Astrocyte (in vitro differentiated cells and primary cell): ENCODE results near the gene PBX2. TPM values are rescaled to one million over a fixed set of nuclear protein-coding genes. Genes with fewer than 3 reads are reported as not detected.

Experiments
- DNase-seq: peaks from one replicate; pipeline ENCODE4 v3.0.0-alpha.2; 2010; ENCODE audit warnings: low read depth
- FAIRE-seq: peaks from 2 replicates; lab custom pipeline; 2011; peaks lifted over from hg19 to GRCh38; lab: Jason Lieb, UNC
- H2AFZ ChIP-seq: 2 replicates; pipeline ENCODE4 v1.6.0; 2012; ENCODE audit warnings: low read depth, low read length, inconsistent platforms
- H3K27ac ChIP-seq: 2 replicates; pipeline ENCODE4 v1.5.1; 2011; ENCODE audit warnings: low read depth, low read length, inconsistent platforms
- H3K27me3 ChIP-seq: 2 replicates; pipeline ENCODE4 v1.6.0; 2011; ENCODE audit warnings: low read length, inconsistent platforms; ENCODE audit not compliant: insufficient read depth
- H3K36me3 ChIP-seq: 2 replicates; pipeline ENCODE4 v1.5.1; 2011; ENCODE audit warnings: low read length, inconsistent platforms; ENCODE audit not compliant: insufficient read depth
- H3K4me1 ChIP-seq: 2 replicates; pipeline ENCODE4 v1.5.1; 2011; ENCODE audit warnings: low read length, inconsistent platforms; ENCODE audit not compliant: insufficient read depth
- H3K4me2 ChIP-seq: 2 replicates; pipeline ENCODE4 v1.6.0; 2012; ENCODE audit warnings: low read length, inconsistent platforms
- H3K4me3 ChIP-seq: 2 replicates; pipeline ENCODE4 v1.5.1; 2011; ENCODE audit warnings: low read depth, mild to moderate bottlenecking, low read length, inconsistent platforms; ENCODE audit not compliant: insufficient read depth
- H3K79me2 ChIP-seq: 2 replicates; pipeline ENCODE4 v1.6.0; 2012; ENCODE audit warnings: mild to moderate bottlenecking, low read length, inconsistent platforms; ENCODE audit not compliant: insufficient read depth
- H3K9ac ChIP-seq: 2 replicates; pipeline ENCODE4 v1.6.0; 2012; ENCODE audit warnings: mild to moderate bottlenecking, low read length, inconsistent platforms
- H3K9me3 ChIP-seq: 2 replicates; pipeline ENCODE4 v1.5.1; 2012; ENCODE audit warnings: low read depth, mild to moderate bottlenecking, low read length, inconsistent platforms; ENCODE audit not compliant: insufficient read depth
- H4K20me1 ChIP-seq: 2 replicates; pipeline ENCODE4 v1.6.0; 2012; ENCODE audit warnings: low read length, inconsistent platforms; ENCODE audit not compliant: insufficient read depth
- H3K27ac Mint-ChIP-seq: one replicate; pipeline ENCODE4 v1.8.0; 2021; ENCODE audit warnings: mild to moderate bottlenecking, mixed read lengths; ENCODE audit not compliant: unreplicated experiment
- H3K27me3 Mint-ChIP-seq: one replicate; pipeline ENCODE4 v1.8.0; 2021; ENCODE audit warnings: low read depth, mixed read lengths; ENCODE audit not compliant: unreplicated experiment
- H3K36me3 Mint-ChIP-seq: one replicate; pipeline ENCODE4 v1.8.0; 2021; ENCODE audit warnings: low read depth, mixed read lengths; ENCODE audit not compliant: unreplicated experiment
- H3K4me1 Mint-ChIP-seq: one replicate; pipeline ENCODE4 v1.8.0; 2021; ENCODE audit warnings: low read depth, mixed read lengths; ENCODE audit not compliant: unreplicated experiment
- H3K4me3 Mint-ChIP-seq: one replicate; pipeline ENCODE4 v1.8.0; 2021; ENCODE audit warnings: mild to moderate bottlenecking, moderate library complexity, mixed read lengths; ENCODE audit not compliant: unreplicated experiment
- H3K9me3 Mint-ChIP-seq: one replicate; pipeline ENCODE4 v1.8.0; 2021; ENCODE audit warnings: mild to moderate bottlenecking, mixed read lengths; ENCODE audit not compliant: unreplicated experiment
- EZH2 ChIP-seq: IDR thresholded peaks from 2 replicates; pipeline ENCODE4 v1.6.1; 2012; ENCODE audit warnings: mild to moderate bottlenecking, low read length, inconsistent platforms; ENCODE audit not compliant: insufficient read depth
- total RNA-seq: library from RNA; stranded (reverse); gene quantifications from 2 replicates; pipeline ENCODE4 v1.2.1, GENCODE V29; 2021
- TF ChIP-seq, protein P1 (sequence below): IDR thresholded peaks from 2 replicates; pipeline ENCODE4 v1.5.1; 2011; ENCODE audit warnings: low read depth, mild to moderate bottlenecking, inconsistent platforms, low read length, moderate library complexity; ENCODE audit not compliant: insufficient read depth

The PBX2 gene
- total RNA-seq, 1 donor from 2014 or later = 80.7 TPM

DNA sequence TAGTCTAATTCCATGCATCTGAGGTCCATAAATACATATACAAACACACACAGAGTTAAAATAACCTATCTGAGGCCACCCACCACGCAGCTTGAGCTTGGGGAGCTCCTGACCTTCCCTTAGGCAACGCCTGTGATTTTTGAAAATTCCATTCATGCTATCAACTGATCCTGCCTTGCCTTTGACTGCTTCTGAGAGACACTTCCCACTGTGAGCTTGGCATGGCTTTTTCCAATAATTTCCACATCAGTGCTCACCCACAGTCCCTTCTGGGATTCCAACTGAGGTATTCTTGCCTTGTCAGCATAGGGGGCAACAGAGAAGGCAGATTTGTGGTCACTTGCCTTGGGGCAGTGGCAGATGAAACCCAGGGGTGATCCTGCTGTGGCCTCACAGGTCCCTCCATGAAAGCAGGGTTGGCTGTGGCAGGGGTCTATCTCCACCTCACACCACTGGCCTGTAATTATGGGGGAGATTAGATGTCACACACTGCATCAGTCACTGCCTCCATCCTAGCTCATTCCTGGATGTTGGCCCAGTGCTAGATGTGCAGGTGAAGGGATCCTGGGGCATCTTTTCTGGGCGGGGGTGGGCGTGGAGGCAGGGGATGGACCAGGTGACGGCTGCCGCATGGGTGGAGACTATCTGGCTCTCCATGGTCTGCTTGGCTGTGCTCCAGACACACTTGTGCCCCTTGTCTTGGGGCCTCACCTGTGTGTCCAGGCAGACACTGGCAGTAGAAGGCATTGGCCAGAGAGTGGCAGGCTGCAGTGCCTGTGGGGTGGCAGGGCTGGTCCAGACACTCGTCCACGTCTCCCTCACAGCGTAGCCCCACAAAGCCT, 13.6 kb upstream of the PBX2 start:
- TF ChIP-seq, protein P1, sequence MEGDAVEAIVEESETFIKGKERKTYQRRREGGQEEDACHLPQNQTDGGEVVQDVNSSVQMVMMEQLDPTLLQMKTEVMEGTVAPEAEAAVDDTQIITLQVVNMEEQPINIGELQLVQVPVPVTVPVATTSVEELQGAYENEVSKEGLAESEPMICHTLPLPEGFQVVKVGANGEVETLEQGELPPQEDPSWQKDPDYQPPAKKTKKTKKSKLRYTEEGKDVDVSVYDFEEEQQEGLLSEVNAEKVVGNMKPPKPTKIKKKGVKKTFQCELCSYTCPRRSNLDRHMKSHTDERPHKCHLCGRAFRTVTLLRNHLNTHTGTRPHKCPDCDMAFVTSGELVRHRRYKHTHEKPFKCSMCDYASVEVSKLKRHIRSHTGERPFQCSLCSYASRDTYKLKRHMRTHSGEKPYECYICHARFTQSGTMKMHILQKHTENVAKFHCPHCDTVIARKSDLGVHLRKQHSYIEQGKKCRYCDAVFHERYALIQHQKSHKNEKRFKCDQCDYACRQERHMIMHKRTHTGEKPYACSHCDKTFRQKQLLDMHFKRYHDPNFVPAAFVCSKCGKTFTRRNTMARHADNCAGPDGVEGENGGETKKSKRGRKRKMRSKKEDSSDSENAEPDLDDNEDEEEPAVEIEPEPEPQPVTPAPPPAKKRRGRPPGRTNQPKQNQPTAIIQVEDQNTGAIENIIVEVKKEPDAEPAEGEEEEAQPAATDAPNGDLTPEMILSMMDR = no peak
- no peak for TF ChIP-seq EZH2
- no peak for FAIRE-seq
- H3K4me3 Mint-ChIP-seq = no peak overlapping the region

DNA sequence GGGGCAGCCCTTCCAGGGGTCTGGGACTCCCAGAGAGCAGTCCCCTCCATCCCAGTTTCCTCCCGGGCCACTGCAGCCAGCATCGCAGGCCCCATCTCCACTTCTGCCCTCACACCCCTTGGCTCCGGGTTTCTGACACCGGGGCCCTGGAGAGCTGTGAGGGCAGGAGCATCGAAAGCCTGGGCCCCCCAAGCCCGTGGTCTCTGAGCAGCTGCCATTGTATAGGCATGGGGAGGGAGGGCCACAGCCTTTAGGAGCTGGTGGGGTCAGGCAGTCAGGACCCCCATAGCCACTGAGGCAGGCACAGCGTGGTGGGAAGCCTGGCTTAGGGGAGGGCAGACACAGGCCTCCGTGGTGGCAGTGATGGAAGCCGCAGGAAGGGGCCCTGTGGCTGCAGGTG, 12.2 kb upstream of the PBX2 start:
- no peak overlapping the region for H3K4me2 ChIP-seq
- no peaks in the 10 kb centered on the region for H3K27me3 ChIP-seq
- Mint-ChIP-seq H3K4me1 (no peaks in the 10 kb centered on the region), H3K27ac (no peak overlapping the region), H3K27me3 (peaks cover 28% of the 10 kb centered on the region), H3K36me3 (peaks cover 3% of the 10 kb centered on the region), H3K9me3 (peaks cover 2% of the 10 kb centered on the region), H3K4me3 (no peak overlapping the region)
- H3K36me3 ChIP-seq = no peaks in the 10 kb centered on the region
- no peak overlapping the region for H3K27ac ChIP-seq
- TF ChIP-seq, protein P1 = no peak
- no peak for TF ChIP-seq EZH2
- no peak for FAIRE-seq
- H3K79me2 ChIP-seq = no peaks in the 10 kb centered on the region
- no peak overlapping the region for H3K9ac ChIP-seq
- H3K4me1 ChIP-seq = peaks cover 2% of the 10 kb centered on the region
- no peak for DNase-seq
- no peak overlapping the region for H2AFZ ChIP-seq
- no peaks in the 10 kb centered on the region for H4K20me1 ChIP-seq
- H3K9me3 ChIP-seq = no peaks in the 10 kb centered on the region
- no peak overlapping the region for H3K4me3 ChIP-seq

More for the DNA sequence above, 13.6 kb upstream of the PBX2 start:
- Mint-ChIP-seq H3K27me3 (peaks cover 28% of the 10 kb centered on the region), H3K9me3 (peaks cover 2% of the 10 kb centered on the region), H3K4me1 (no peaks in the 10 kb centered on the region), H3K27ac (no peak overlapping the region), H3K36me3 (peaks cover 3% of the 10 kb centered on the region)
- Histone ChIP-seq H3K79me2 (no peaks in the 10 kb centered on the region), H3K36me3 (no peaks in the 10 kb centered on the region), H3K9me3 (no peaks in the 10 kb centered on the region), H3K4me3 (no peak overlapping the region), H3K27ac (no peak overlapping the region), H2AFZ (no peak overlapping the region), H3K4me2 (no peak overlapping the region), H4K20me1 (no peaks in the 10 kb centered on the region), H3K27me3 (no peaks in the 10 kb centered on the region), H3K4me1 (no peaks in the 10 kb centered on the region), H3K9ac (no peak overlapping the region)
- no peak for DNase-seq
